ENCODE results near the gene NLRP1. TPM values are rescaled to one million over a fixed set of nuclear protein-coding genes. Genes with fewer than 3 reads are reported as not detected.

The NLRP1 gene
- total and polyA plus RNA-seq, 9 of the 15 experiments (the other 6 are each of a cell fraction or from before 2014, with no cell fraction given): 4.0 to 69.4 (median 27.7) TPM

DNA sequence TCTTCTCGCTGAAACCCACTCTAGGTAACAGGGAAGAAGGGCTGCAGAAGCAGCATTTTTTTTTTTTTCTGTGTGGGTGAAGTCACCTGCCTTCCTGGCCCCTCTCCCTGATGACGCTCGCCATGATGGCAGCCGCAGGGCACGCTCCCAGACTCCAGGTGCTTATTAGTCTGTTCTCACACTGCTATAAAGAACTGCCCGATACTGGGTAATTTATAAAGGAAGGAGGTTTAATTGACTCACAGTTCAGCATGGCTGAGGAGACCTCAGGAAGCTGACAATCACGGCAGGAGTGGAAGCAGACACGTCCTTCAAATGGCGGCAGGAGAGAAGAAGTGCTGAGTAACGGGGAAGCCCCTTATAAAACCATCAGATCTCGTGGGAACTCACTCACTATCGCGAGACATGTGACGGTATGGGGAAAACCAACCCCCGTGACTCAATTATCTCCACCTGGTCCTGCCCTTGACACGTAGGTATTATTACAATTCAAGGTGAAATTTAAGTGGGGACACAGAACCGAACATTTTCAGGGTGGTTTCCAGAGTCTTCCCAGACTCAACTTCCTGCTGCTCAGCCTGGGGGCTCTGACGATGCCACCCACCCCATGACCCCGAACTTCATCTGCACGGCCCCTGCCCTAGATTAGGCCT lies 34.9 kb upstream of the NLRP1 start (continued):
- TF ChIP-seq TRIM28 (IDR thresholded peaks at IDR 0.05) (no peak), NRF1 (conservative IDR thresholded peaks at IDR 0.05 in 1 of 2, IDR thresholded peaks at IDR 0.05 in 1 of 2) (no peak), ETV5 (CRISPR knock-in tag; IDR thresholded peaks at IDR 0.05; ENCODE audit: low read depth) (no peak), ZNF668 (CRISPR knock-in tag; IDR thresholded peaks at IDR 0.05) (no peak), PHF8 (IDR thresholded peaks at IDR 0.05; ENCODE audit: borderline replicate concordance, low read length) (peak; percentile 77), CHAMP1 (IDR thresholded peaks at IDR 0.05) (no peak), TBP (optimal IDR thresholded peaks at IDR 0.05; ENCODE audit: low read depth, low read length) (peak; percentile 96), GATA2 (CRISPR knock-in tag; IDR thresholded peaks at IDR 0.05) (no peak), ZNF124 (CRISPR knock-in tag; IDR thresholded peaks at IDR 0.05) (no peak), MGA (IDR thresholded peaks at IDR 0.05) (peak; percentile 82), EWSR1 (IDR thresholded peaks at IDR 0.05; ENCODE audit: borderline replicate concordance, low read depth, partially characterized antibody) (no peak), NR2C1 (IDR thresholded peaks at IDR 0.05) (no peak), NR2C1 (tag; IDR thresholded peaks at IDR 0.05) (0 out of 2 replicates have a peak, but pooled peaks have one; percentile 24)
- TF ChIP-seq, protein P1, sequence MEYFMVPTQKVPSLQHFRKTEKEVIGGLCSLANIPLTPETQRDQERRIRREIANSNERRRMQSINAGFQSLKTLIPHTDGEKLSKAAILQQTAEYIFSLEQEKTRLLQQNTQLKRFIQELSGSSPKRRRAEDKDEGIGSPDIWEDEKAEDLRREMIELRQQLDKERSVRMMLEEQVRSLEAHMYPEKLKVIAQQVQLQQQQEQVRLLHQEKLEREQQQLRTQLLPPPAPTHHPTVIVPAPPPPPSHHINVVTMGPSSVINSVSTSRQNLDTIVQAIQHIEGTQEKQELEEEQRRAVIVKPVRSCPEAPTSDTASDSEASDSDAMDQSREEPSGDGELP (CRISPR knock-in tag; IDR thresholded peaks at IDR 0.05; ENCODE audit: borderline replicate concordance): peak; percentile 35; the same call in 1 of the 2 replicates

Data from K562 (cell line).